Activated gamma-delta T cell (primary cell): ENCODE results near the gene NTNG2.
"Not testable (repeated sequence)": the region's sequence is repeated elsewhere in the genome, so short reads cannot be mapped to it uniquely, and the experiment has no call there.

Source experiments
- DNase-seq: peaks from one replicate; lab custom pipeline; 2025; lab: John Stamatoyannopoulos, UW
- total RNA-seq, 2 donors: gene quantifications; one replicate each; lab custom pipeline; 2026; lab: John Stamatoyannopoulos, UW

The NTNG2 gene
- total RNA-seq: 11.1 to 17.7 reads per million in 2 donors

GRCh38 chr9:132161743-132162184, at the start of gene NTNG2:
TSS of gene NTNG2 (plus strand) at chr9:132162058. CDS start at chr9:132166832, 4,774 bp downstream.
- DNase-seq: no peak

DNA sequence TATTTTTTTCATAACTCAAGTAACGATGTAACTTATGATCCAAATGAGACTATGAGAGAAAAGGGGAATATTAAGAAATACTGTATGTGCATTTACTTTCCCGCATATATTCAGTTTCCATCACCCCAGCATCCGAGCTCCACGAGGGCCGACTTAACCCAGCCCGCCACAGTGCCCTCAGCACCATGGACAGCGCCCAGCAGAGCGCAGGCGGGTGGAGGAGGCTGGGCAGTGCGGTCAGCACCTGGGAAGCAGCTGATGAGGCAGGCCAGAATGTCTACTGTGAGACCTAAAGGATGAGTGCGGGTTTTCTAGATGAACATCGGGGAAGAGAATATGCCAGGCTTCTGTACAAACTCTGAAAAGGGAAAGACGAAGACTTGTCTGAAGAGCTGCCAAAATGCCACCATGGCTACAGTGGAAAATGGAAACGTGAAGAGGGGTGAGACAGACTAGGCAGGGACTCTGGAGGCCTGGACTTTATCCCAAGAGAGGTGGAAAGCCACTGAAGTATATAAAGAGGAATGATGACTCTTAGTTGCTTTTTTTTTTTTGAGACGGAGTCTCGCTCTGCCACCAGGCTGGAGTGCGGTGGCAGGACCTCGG, 47.7 kb upstream of the NTNG2 start:
- no peak for DNase-seq

- no peak for DNase-seq
Measured at GRCh38 chr9:132116583-132116982, 45.3 kb upstream of the NTNG2 start.

DNA sequence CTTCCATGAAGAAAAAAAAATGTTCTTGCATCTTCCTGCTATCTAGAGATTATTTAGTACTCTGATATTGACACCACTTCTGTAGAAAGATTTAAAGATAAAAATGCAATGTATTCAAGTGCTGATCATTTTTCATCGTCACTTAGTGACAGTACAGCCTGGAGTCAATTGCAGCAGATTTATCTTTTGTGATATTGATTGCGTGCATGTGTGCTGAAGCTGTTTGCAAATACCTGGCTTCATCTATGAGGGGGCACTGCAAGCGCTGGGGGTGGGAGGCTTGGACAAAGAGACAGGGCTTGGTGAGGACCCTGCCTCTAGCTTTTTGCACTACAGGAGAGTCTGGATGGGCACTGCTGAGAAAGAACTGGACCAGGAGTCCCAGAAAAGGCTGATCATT, 44.2 kb upstream of the NTNG2 start:
- no peak for DNase-seq

GRCh38 chr9:132121021-132121420, 40.8 kb upstream of the NTNG2 start:
- DNase-seq: no peak

DNA sequence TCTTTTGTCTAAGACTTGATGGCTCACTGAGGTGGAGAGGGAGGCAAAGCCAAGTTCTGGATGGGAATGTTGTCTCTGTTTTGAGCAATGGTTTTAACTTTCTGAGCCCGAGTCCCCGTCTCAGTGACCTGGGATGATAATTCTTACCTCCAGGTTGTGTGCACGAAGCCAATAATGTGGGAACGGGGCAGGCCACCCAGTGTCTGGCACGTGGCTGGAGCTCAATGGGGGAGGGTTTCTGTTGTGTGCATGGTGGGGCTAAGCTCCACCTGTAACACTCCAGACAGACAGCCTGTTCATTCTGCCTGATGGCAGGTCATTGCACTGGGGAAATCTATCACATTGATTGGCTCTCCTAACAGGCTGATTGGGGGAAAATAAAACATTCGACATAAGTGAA, 37.1 kb upstream of the NTNG2 start:
- DNase-seq: no peak

DNA sequence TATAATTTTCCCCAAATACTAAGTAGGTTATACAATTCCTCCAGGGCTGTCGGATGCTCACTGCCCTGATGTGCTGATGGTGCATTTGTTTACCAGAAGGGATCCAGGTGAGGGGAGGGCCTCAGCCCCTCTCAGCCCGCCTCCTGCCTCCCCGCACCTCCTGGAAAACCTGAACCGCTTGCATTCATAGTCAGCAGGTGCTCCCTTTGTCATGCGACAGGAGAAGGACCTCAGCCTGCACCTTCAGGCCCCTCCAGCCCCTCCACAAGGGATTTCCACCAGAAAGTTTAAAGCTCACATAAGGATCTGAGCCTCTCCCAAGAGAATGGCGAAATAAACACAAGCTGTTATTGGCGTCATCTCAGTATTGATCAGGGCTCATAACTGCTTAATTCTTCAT, 36.5 kb upstream of the NTNG2 start:
- no peak for DNase-seq

DNA sequence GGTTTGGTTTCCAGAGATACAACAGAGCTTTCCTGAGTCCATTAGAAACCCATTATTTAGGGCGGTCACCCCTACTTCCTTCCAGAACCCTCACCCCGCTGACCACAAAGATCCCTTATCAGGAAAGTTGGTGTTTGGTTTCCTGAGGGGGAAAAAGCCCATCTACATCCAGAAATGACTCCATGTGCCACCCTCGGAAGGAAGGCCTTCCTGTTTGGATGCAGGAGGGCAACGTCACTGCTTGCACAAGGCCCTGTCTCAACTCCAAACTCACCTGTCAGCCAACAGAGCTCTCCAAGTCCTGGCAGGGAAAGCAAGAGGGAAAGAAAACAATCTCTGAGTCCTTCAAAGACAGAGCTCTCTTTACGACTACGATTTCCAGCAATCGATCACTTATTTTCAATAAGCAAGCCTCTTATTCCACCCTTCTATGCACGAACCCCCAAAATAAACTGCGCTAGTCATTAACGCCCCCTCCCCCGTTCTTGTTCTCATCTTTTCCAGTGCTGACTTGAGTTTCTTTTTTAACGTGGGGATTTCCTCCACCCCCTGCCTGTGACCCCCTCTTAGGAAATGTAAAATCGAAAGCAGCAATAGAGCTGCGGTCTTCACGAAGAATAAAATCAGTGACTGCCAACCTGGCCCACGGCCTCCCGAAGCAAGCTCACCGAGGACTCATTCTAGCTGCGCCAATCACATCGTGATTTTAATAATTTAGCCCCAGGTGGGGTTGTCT, 35.7 kb upstream of the NTNG2 start:
- DNase-seq: no peak

GRCh38 chr9:132126680-132127236, 35.1 kb upstream of the NTNG2 start:
- DNase-seq: no peak

DNA sequence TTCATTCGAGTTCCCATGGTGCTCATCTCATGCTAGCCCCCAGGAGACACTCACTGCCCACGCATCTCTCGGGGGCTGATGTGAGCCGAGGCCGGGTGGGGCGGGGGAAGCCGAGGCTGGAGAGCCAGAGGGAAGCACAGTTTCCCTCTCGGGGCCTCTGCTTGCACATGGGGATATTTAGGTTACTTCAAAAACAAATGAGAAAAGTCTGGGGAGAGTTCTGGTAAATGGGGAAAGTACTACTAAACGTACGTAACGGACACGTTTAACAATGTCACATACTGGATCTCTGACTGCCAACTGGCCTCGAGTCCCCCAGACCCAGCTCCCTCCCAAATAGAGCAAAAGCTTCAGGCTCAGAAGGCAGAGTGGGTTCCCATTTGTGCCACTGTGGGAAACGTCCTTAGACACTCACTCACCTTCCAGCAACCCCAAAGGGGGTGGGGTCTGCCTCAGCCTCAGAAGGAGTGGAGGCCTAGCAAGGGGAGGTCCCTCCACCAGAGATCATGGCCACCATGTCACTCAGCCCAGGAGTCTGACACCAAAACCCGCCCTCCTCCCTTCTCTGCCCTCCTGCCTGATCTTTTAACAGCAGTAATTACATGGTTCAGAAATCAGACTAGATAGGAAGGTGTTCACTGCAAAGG, 33.8 kb upstream of the NTNG2 start:
- no peak for DNase-seq

GRCh38 chr9:132129535-132129934, 32.3 kb upstream of the NTNG2 start:
- no peak for DNase-seq

DNA sequence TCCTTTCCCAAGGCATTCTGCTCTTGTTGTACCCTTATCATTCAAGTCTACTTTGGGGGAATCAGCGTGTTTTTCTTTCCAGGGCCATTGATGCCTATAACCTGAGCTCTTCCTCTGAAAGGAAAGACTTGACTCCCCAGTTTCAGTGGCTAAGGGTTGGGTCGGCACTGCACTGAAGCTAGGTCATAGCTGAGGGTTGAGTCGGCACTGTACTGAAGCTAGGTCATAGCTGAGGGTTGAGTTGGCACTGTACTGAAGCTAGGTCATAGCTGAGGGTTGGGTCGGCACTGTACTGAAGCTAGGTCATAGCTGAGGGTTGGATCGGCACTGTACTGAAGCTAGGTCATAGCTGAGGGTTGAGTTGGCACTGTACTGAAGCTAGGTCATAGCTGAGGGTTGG, 27.8 kb upstream of the NTNG2 start:
- DNase-seq: not testable (repeated sequence)

GRCh38 chr9:132135456-132135855, 26.4 kb upstream of the NTNG2 start:
- DNase-seq: no peak

GRCh38 chr9:132136151-132136780, 25.6 kb upstream of the NTNG2 start:
- DNase-seq: no peak

DNA sequence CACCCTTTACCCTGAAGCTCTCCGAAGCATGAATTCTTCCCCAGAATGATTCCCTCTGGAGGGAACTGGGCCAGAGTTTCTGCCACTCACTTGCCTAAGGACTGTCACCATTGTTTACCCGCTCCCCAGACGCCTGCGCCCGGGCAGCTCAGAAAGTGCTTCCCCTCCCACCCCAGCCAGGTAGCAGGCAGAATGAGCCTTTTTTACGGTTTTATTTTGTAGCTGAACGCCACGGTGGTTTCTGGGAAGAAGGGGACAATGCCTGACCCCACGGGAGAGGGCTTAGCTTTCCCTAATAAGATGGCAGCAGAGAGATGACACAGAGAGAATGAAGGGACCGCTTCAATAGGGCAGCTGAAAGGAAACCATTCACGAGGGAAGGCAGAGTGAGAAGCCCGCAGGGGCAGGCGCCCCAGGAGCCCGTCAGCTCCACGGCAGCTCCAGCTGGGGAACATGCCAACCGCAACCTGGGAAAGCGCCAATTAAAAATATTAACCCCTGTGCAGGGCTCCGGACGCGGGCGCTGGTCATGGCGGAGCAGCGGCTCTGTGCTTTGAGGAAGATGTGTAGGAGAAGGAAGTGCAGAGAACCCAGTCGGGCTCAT, 20.4 kb upstream of the NTNG2 start:
- DNase-seq: no peak

GRCh38 chr9:132141948-132142594, 19.8 kb upstream of the NTNG2 start:
- no peak for DNase-seq

- DNase-seq: no peak
Measured at GRCh38 chr9:132142924-132143323, 18.9 kb upstream of the NTNG2 start.

DNA sequence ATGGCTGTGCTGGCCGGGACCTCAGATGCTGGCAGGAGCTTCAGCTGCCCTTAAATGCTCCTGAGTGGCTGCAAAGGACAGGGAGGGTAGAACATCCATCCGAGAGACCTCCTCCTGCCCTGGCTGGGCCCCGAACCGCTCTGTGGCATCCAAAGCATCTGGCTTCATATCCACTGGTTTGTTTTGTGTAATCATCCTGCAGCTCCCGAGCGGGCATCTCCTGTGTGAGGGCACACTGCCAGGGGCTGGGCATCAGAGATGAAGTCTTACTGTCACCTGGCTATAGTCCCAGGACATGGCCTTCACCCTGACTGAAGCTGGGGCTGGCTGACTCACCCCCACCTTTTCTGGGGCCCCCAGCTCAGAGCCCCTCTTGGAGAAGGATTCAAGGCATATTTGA, 18.5 kb upstream of the NTNG2 start:
- no peak for DNase-seq

DNA sequence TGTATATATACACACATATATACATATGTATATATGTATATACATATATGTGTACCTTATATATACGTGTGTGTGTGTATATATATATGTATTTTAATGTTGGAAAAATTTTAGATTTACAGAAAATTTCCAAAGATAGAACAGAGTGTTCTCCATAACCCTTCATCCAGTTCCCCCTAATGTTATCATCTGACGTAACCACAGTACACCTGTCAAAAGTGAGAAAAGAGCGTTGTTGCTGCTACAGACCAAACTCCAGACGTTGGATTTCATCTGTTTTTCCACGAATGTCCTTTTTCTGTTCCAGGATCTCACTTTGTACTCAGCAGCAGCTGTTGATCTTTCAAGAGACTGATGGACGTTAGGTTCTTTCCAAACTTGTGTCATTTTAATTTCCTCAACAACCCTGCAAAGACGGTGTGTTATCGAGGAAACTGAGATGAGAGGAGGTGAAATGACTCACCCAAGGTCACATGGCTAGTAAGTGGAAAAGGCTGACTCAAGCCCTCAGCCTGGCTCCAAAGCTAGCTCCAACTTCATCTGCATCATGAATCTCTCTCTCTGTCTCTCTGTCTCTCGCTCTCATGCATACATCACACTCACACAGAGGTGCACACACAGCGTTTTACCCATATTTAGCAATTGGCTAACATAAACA, 17.0 kb upstream of the NTNG2 start:
- no peak for DNase-seq

- DNase-seq: no peak
Measured at GRCh38 chr9:132146039-132146438, 15.8 kb upstream of the NTNG2 start.

- no peak for DNase-seq
Measured at GRCh38 chr9:132146575-132146974, 15.3 kb upstream of the NTNG2 start.
